HG03575 (cell line): Measurements from ENCODE around the gene IRAK1.

Source experiments
- ATAC-seq: cut with Tn5 transposase; IDR thresholded peaks from one replicate; pipeline ENCODE4 v1.9.1; 2021; ENCODE audit not compliant: unreplicated experiment, insufficient number of reproducible peaks, low FRiP score; ENCODE audit errors: extremely low read depth

The IRAK1 gene

GRCh38 chrX:154043003-154043763, 23.5 kb upstream of the IRAK1 start:
- no peak for ATAC-seq

GRCh38 chrX:154040863-154041262, 21.2 kb upstream of the IRAK1 start:
- no peak for ATAC-seq

- ATAC-seq, result no peak
These were observed 20.6 kb upstream of the IRAK1 start for GRCh38 chrX:154040307-154040756.

- ATAC-seq, result no peak
These were observed 19.9 kb upstream of the IRAK1 start for GRCh38 chrX:154039577-154039976.

GRCh38 chrX:154038656-154039055, 19.0 kb upstream of the IRAK1 start:
- no peak for ATAC-seq

GRCh38 chrX:154037754-154038153, 18.1 kb upstream of the IRAK1 start:
- no peak for ATAC-seq

- ATAC-seq, result no peak
These were observed 16.8 kb upstream of the IRAK1 start for GRCh38 chrX:154036513-154036912.

GRCh38 chrX:154033848-154034247, 14.1 kb upstream of the IRAK1 start:
- ATAC-seq, result no peak

- ATAC-seq, result no peak
These were observed 13.0 kb upstream of the IRAK1 start for GRCh38 chrX:154032653-154033052.

- ATAC-seq, result no peak
These were observed 12.5 kb upstream of the IRAK1 start for GRCh38 chrX:154032160-154032559.

- ATAC-seq, result no peak
These were observed 11.1 kb upstream of the IRAK1 start for GRCh38 chrX:154030715-154031305.

GRCh38 chrX:154030266-154030665, 10.6 kb upstream of the IRAK1 start:
- no peak for ATAC-seq

GRCh38 chrX:154029439-154029838, 9.7 kb upstream of the IRAK1 start:
- no peak for ATAC-seq

GRCh38 chrX:154028502-154029184, 8.9 kb upstream of the IRAK1 start:
- no peak for ATAC-seq

- no peak for ATAC-seq
These were observed 8.3 kb upstream of the IRAK1 start for GRCh38 chrX:154027986-154028385.

GRCh38 chrX:154027022-154027402, 7.3 kb upstream of the IRAK1 start:
- no peak for ATAC-seq

- ATAC-seq, result no peak
These were observed 6.7 kb upstream of the IRAK1 start for GRCh38 chrX:154026136-154027021.

GRCh38 chrX:154025230-154025629, 5.5 kb upstream of the IRAK1 start:
- ATAC-seq, result no peak

GRCh38 chrX:154024271-154024670, 4.6 kb upstream of the IRAK1 start:
- ATAC-seq, result no peak
